GM10847 (cell line): ENCODE measurements around the gene CST4.

ENCODE experiments used
- POLR2A ChIP-seq: IDR thresholded peaks from 2 replicates; pipeline ENCODE4 v1.6.1; 2011; ENCODE audit not compliant: insufficient read length; ENCODE audit errors: extremely low read depth

CST4 gene

DNA sequence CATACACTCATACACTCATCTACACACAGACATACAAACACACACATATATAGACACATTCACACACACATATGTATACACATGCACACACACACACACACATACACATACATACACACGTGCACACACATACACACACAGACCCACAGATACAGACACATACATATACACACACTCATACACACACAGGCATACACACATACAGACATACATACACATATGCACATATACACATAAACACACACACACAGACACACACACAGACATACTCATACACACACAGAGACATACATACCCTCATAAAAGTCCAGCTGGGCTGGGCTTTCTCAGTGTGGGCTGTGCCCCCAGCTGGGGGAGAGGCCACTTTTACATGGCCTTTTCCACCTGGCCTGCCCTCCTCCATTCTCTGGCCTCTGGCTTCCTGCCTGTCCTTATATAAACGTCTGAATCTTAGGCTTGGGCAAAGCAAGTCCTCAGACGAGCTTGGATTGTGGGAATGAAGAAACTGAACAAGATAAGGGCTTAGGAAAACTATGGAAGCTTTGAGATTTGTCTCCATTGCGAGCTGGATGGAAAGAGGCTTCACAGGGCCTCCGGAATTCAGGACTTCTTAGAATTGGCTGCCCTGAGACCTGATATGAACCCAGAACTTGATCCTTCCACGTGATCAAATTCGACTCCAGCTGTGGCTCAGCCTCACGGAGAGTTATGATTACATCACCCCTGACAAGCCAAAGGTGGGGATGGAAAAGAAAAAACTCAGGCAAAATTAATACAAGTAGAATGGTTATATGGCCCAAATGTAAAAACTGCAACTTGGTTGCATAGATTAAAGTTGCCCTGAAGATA is 28.6 kb downstream of the CST4 start:
- no peak for TF ChIP-seq POLR2A

DNA sequence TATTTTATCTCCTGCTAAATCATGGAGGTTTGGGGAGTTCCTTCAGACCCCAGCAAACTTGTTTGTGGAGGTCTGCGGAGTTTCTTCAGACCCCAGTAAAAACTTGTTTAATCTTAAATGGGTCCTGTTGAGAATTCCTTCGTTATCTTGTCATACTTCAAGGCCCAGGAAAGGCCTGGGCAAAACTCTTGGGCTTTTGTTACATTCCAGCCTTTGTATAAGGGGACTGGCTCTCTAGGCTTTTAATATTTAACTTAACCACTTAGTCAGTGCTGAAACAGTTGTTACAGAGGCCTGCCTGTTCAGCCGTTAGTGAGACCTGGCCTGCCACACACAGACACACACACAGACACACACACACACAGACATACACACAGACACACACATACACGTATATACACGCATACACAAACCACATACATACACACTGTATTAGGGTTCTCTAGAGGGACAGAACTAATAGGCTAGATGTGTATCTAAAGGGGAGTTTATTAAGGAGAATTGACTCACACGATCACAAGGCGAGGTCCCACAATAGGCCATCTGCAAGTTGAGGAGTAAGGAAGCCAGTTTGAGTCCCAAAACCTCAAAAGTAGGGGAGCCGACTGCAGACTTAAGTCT is 29.7 kb downstream of the CST4 start:
- no peak for TF ChIP-seq POLR2A

- TF ChIP-seq POLR2A: no peak
Measured at GRCh38 chr20:23658336-23658735, 30.5 kb downstream of the CST4 start.

DNA sequence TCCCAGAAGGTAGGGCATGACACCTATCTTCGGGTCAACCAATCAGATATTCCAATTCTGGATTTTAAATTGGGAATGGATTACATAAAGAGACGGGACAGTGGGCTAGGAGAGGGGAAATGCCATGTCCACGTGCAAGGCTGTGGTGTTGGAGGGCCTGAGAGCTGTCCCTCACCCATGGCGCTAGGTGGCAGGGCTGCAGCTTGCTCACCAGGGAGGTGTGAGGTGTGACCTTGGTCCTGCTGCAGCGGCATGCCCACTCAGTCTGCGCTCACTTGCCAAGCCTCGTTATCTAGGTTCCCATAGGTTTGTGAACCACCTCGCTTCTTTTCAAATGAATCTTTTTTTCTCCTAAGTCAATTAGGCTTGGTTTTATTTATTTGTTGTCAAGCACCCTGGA is 31.6 kb downstream of the CST4 start:
- no peak for TF ChIP-seq POLR2A

DNA sequence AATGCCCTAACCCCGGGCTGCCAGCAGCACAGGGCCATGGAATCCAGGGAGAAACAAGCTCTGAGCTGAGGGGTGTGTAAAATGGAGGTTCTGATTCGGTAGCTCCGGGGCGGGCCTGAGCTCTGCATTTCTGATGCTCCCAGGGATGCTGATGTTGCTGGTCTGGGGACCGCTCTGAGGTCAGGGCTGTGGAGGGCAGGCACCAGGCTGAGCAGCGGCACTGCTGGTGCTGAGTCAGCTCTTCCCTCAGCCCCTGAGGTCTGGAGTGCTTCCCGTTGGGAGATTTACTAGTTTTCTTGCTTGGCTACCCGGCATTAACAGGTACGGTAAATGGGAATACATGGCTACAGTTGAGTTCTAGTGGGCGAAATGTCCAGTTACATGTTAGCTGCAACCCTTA is 32.5 kb downstream of the CST4 start:
- no peak for TF ChIP-seq POLR2A

DNA sequence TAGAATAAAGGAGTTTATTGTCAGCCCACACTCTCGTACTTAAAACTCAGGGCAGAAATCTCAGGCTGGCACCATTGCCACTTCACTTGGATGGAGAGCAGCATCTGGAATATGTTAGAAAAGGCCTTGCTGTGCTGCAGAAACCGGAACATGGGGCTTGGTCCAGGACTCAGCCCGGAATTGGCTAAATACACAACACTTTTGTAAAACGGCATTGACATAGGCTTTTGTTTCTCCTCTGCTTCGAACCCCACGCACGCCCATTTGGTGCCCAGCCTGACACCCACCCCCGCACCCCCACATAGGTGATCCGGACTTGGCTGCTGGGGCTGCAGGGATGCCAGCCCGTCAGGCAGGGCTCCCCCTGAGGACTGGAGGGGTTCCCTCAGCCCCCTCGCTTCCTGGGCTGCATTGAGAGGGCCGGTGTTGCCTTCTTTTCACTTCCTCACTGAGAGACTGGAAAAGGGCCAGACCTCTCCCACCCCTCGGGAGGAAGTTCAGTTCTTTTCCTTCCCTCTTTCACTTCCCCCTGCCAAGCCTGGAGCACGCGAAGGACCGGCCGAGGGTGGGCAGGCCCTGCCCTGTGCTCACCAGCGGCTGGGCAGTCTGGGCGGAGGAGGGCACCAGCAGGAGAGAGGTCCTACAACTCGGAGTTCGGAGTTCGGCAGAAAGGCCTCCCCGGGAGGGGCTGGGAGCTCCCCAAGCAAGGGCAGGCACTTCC is 33.2 kb downstream of the CST4 start:
- no peak for TF ChIP-seq POLR2A

DNA sequence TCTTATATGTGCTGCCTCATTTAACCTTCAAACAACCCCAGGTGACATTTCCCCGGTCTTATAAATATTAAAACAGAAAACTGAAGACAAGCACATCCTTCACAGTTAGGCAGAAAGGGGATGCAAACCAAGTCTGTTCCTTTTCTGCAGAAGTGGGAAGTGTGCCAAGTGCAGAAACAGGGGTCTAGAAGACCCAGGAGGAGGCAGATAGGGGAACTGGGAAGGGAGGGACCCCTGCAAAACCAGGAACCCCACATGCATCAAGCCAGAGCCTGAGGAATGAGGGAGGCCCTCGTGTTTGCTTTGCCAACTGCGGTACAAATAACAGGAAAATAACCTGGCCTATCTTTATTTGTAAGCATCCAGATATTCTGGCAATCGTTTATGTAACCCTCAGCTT is 34.1 kb downstream of the CST4 start:
- no peak for TF ChIP-seq POLR2A

- no peak for TF ChIP-seq POLR2A
Measured at GRCh38 chr20:23654000-23654399, 34.8 kb downstream of the CST4 start.

- no peak for TF ChIP-seq POLR2A
Measured at GRCh38 chr20:23653400-23653938, 35.4 kb downstream of the CST4 start.

GRCh38 chr20:23652926-23653325 is 35.9 kb downstream of the CST4 start:
- TF ChIP-seq POLR2A: no peak

DNA sequence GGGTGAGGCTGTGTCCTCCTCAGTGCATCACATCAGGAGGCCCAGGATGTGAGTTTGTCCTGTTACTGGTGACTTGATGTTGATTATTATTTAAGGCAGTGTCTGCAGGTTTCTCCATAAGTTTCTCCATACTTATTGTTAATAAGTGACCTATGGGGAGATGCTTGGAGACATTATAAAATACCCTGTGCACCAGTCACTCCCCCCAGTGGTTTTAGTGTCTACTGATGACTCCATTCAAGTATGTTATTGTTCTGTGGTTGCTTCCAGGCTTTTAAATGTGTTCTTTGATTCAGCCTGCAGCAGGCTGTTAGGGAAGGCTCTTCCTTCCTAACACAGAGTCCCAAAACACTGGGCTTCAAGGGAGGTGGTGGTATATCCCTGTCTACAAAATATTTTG is 36.5 kb downstream of the CST4 start:
- TF ChIP-seq POLR2A: no peak

DNA sequence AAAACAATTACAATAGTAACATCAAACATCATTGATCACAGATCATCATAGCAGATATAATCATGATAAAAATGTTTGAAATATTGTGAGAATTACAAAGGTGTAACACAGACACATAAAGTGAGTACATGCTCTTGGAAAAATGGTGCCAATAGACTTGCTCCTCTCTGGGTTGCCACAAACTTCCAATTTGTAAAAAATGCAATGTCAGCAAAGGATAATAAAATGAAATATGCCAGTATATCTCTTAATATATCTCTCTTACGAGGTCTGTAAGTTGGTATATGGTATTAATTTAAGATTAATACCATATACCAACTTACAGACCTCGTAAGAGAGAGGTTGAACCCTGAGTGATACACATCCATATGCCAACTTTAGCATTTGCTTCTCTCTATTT is 37.7 kb downstream of the CST4 start:
- TF ChIP-seq POLR2A: no peak

DNA sequence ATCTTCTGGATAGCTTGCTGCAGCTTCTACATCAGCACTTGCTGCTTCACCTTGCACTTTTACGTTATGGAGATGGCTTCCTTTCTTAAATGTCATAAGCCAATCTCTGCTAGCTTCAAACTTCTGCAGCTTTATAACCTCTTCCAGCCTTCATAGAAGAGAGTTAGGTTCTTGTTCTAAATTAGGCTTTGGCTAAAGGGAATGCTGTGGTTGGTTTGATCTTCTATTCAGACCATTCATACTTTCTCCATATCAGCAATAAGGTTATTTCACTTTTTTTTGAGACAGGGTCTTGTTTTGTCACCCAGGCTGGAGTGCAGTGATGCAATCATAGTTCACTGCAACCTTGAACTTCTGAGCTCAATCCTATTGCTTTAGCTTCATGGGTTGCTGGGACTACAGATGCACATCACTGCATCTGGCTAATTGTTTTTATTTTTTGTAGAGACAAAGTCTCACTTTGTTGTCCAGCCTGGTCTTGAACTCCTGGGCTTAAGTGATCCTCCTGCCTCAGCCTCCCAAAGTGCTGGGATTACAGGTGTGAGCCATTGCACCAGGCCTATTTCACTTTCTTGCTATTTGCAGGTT is 38.9 kb downstream of the CST4 start:
- no peak for TF ChIP-seq POLR2A

- no peak for TF ChIP-seq POLR2A
Measured at GRCh38 chr20:23649242-23649641, 39.6 kb downstream of the CST4 start.

- TF ChIP-seq POLR2A: no peak
Measured at GRCh38 chr20:23647346-23647745, 41.5 kb downstream of the CST4 start.
